Brain microvascular endothelial cell (primary cell): ENCODE results near the gene C6orf136.
A peak's percentile ranks its signal among the peaks of the same experiment; 100 is the strongest.

Experiments
- DNase-seq: peaks from one replicate; pipeline ENCODE4 v3.0.0-alpha.2; 2020
- H3K27ac ChIP-seq: fragments of 250-450 bp; sonication (Bioruptor Pico); 2 replicates; pipeline ENCODE4 v1.5.1; 2020; ENCODE audit warnings: mild to moderate bottlenecking, moderate library complexity
- H3K27me3 ChIP-seq: fragments of 250-450 bp; sonication (Bioruptor Pico); replicated peaks from 2 replicates; pipeline ENCODE4 v1.5.1; 2020; ENCODE audit warnings: mild to moderate bottlenecking
- H3K36me3 ChIP-seq: fragments of 250-450 bp; sonication (Bioruptor Pico); replicated peaks from 2 replicates; pipeline ENCODE4 v1.5.1; 2020; ENCODE audit warnings: mild to moderate bottlenecking
- H3K4me3 ChIP-seq: 2 replicates; pipeline ENCODE4 v1.5.1; 2011; ENCODE audit warnings: low read depth, mild to moderate bottlenecking, control low read depth, low read length, moderate library complexity
- CTCF ChIP-seq: IDR thresholded peaks from 2 replicates; pipeline ENCODE4 v1.5.1; 2011; ENCODE audit warnings: low read depth, mild to moderate bottlenecking, moderate library complexity, low read length, control low read depth, inconsistent platforms; ENCODE audit errors: missing control alignments
- in situ Hi-C: cut with HindIII; loops from 2 replicates; pipeline ENCODE4 v1.10.0; 2017; ENCODE audit warnings: low sequenced_read_pairs, low pct_ligation_motif_present

Gene C6orf136

DNA sequence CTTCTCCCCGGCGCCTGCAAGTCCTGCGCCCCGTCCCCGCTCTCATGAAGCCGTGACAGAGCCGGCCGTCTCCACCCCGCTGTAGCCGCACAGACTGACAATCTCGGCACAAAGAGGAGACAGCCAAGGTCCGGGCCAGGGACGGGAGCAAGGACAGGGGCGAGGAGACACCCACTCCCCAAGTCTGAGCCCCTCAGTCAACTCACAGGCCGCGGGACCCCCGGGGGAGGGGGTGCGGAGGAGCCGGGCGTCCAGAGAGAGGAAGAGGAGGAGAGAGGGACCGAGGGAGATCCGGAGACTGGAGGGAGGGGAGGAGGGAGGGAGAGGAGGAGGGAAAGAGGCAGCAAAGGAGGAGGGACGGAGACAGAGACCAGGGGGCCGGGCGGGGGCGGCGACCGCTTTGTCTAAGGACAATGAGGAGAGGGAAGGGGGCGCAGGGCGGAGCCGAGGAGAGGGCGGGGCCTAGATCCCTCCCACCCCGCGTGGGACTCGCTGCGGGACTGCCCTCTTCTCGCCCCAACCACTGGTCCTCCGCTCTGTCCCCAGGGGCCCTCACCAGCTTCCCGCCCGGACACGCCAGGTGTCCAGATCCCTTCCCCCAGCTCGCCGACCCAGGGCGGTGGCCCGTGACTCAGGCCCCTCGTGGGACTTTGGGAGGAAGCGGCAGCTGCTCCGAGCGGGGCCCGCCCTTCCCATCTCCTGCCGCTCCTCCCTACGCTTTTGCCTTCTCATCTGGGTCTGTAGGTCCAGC, 40.1 kb downstream of the C6orf136 start:
- DNase-seq, result peak; percentile 96
- peaks cover 16% of the 10 kb centered on the region for H3K36me3 ChIP-seq

GRCh38 chr6:30687659-30688431, 40.9 kb downstream of the C6orf136 start:
- Histone ChIP-seq H3K27ac (peak overlapping the region; percentile 85), H3K27me3 (no peaks in the 10 kb centered on the region), H3K36me3 (peaks cover 13% of the 10 kb centered on the region), H3K4me3 (peak overlapping the region; percentile 89)
- TF ChIP-seq CTCF, result peak; percentile 40
- no peak for DNase-seq
- in situ Hi-C loops, result no loop called here

More for the DNA sequence above, 40.1 kb downstream of the C6orf136 start:
- H3K27ac ChIP-seq, result peak overlapping the region; percentile 85
- peak overlapping the region; percentile 89 for H3K4me3 ChIP-seq
- in situ Hi-C loops, result no loop called here
- no peak for TF ChIP-seq CTCF
- H3K27me3 ChIP-seq, result no peaks in the 10 kb centered on the region

GRCh38 chr6:30688569-30688968, 41.6 kb downstream of the C6orf136 start:
- no peak for TF ChIP-seq CTCF
- Histone ChIP-seq H3K27ac (no peak overlapping the region), H3K36me3 (peaks cover 6% of the 10 kb centered on the region), H3K27me3 (no peaks in the 10 kb centered on the region), H3K4me3 (peak overlapping the region; percentile 89)
- in situ Hi-C loops, result no loop called here
- no peak for DNase-seq

DNA sequence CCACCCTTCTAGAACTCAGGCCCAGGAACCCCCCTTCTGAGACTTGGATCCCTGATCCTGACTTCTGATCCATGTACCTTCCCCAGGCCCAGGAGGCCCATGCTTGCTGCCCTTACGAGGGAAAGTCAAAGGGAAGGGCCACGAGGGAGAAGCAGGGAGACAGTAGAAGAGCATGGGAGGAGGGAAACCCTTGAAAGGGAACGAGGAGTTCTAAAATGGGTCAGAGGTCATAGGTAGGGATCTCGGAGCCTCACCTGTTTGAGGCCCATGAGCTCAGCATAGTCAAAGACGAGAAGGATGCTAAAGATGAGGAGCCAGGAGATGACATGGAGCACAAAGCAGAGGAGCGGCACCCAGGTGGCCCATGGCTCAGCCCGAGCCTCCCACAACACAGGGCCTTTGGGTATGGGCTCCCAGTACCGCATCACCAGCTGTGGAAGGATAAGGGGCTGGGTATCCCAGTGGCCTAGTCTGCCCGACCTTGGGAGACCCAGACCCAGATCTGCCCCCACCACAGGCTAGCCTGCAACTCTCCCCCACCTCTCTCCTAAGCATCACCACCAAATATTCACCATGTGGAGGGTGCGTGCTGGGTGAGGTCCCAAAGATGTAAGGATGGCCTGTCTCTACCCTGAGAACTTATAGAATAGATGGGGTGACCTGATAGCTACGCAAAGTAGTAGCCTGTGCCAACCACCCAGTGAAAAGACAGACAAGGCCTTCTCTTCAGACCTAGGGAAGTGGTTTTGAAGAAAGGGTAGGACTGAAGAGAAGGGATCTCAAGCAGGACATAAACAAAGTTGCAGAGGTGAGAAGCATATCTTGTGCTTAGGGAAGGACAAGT, 42.3 kb downstream of the C6orf136 start:
- in situ Hi-C loops, result no loop called here
- no peak for DNase-seq
- Histone ChIP-seq H3K4me3 (no peak overlapping the region), H3K36me3 (peaks cover 5% of the 10 kb centered on the region), H3K27me3 (no peaks in the 10 kb centered on the region), H3K27ac (no peak overlapping the region)
- no peak for TF ChIP-seq CTCF

GRCh38 chr6:30689985-30690384, 43.1 kb downstream of the C6orf136 start:
- in situ Hi-C loops, result no loop called here
- no peak for TF ChIP-seq CTCF
- Histone ChIP-seq H3K36me3 (peaks cover 5% of the 10 kb centered on the region), H3K4me3 (peak overlapping the region; percentile 86), H3K27ac (no peak overlapping the region), H3K27me3 (no peaks in the 10 kb centered on the region)
- no peak for DNase-seq
